Keratinocyte (primary cell): ENCODE measurements around the gene ZNF229. TPM values are rescaled to one million over a fixed set of nuclear protein-coding genes. Genes with fewer than 3 reads are reported as not detected.
"Not testable (repeated sequence)": the region's sequence is repeated elsewhere in the genome, so short reads cannot be mapped to it uniquely, and the experiment has no call there.

Source experiments
- DNase-seq: peaks from one replicate; pipeline ENCODE4 v3.0.0-alpha.2; 2011; ENCODE audit warnings: low read depth, missing footprints, low spot score
- FAIRE-seq: peaks from 2 replicates; lab custom pipeline; 2011; peaks lifted over from hg19 to GRCh38; lab: Jason Lieb, UNC
- H2AFZ ChIP-seq: 2 replicates; pipeline ENCODE4 v1.6.0; 2012; ENCODE audit warnings: low read length, control low read depth, inconsistent platforms; ENCODE audit not compliant: control insufficient read depth
- H3K27ac ChIP-seq: 2 replicates; pipeline ENCODE4 v1.5.1; 2011; ENCODE audit warnings: low read length; ENCODE audit not compliant: control insufficient read depth, insufficient read depth
- H3K27me3 ChIP-seq: 3 replicates; pipeline ENCODE4 v1.6.0; 2011; ENCODE audit warnings: low read length; ENCODE audit not compliant: control insufficient read depth, insufficient read depth; ENCODE audit errors: extremely low read depth
- H3K36me3 ChIP-seq, 2 experiments: 2 replicates in 1 of 2; 3 replicates in 1 of 2; pipeline ENCODE4 v1.5.1; 2011; ENCODE audit warnings: low read length in 2 of 2, mild to moderate bottlenecking in 1 of 2; ENCODE audit not compliant: control insufficient read depth in 2 of 2, insufficient read depth in 2 of 2; ENCODE audit errors: extremely low read depth in 1 of 2
- H3K4me1 ChIP-seq: 3 replicates; pipeline ENCODE4 v1.5.1; 2011; ENCODE audit warnings: low read length; ENCODE audit not compliant: control insufficient read depth, insufficient read depth; ENCODE audit errors: extremely low read depth
- H3K4me2 ChIP-seq: 3 replicates; pipeline ENCODE4 v1.6.0; 2011; ENCODE audit warnings: low read depth, low read length; ENCODE audit not compliant: control insufficient read depth, insufficient read depth; ENCODE audit errors: extremely low read depth
- H3K4me3 ChIP-seq, 3 experiments: fragments of 200-600 bp in 1 of 3; sonication (generic) in 1 of 3; 2 replicates in 2 of 3; 3 replicates in 1 of 3; pipeline ENCODE4 v1.5.1; 2011 to 2016; ENCODE audit warnings: low read length in 3 of 3, mild to moderate bottlenecking in 3 of 3, control low read depth in 2 of 3, inconsistent platforms in 1 of 3, low read depth in 1 of 3, mixed read lengths in 1 of 3, mixed run types in 1 of 3, moderate library complexity in 1 of 3; ENCODE audit not compliant: control insufficient read depth in 2 of 3, insufficient read depth in 2 of 3; ENCODE audit errors: extremely low read depth in 1 of 3
- H3K79me2 ChIP-seq: 2 replicates; pipeline ENCODE4 v1.6.0; 2012; ENCODE audit warnings: low read length; ENCODE audit not compliant: control insufficient read depth, insufficient read depth
- H3K9ac ChIP-seq: 3 replicates; pipeline ENCODE4 v1.6.0; 2011; ENCODE audit warnings: low read length; ENCODE audit not compliant: control insufficient read depth, insufficient read depth; ENCODE audit errors: extremely low read depth
- H3K9me1 ChIP-seq: 3 replicates; pipeline ENCODE4 v1.6.0; 2011; ENCODE audit warnings: low read length; ENCODE audit not compliant: control insufficient read depth, insufficient read depth; ENCODE audit errors: extremely low read depth
- H3K9me3 ChIP-seq: 2 replicates; pipeline ENCODE4 v1.5.1; 2012; ENCODE audit warnings: low read depth, low read length; ENCODE audit not compliant: control insufficient read depth
- H4K20me1 ChIP-seq: 3 replicates; pipeline ENCODE4 v1.6.0; 2011; ENCODE audit warnings: low read length; ENCODE audit not compliant: control insufficient read depth, insufficient read depth; ENCODE audit errors: extremely low read depth
- EZH2 ChIP-seq: IDR thresholded peaks from one replicate; pipeline ENCODE4 v1.6.1; 2012; ENCODE audit warnings: inconsistent platforms, mild to moderate bottlenecking, low read length, moderate library complexity
- dilution Hi-C: fragments of 300-500 bp; cut with MboI; formaldehyde crosslinking; loops from one replicate; pipeline ENCODE4 v1.7.0; 2020; ENCODE audit warnings: low sequenced_read_pairs; ENCODE audit not compliant: extremely low pct_ligation_motif_present
- polyA plus RNA-seq, 5 experiments: library from polyadenylated mRNA; depleted of rRNA in 3 of 5; stranded (reverse) in 3 of 5; stranded (forward) in 1 of 5; unstranded in 1 of 5; fragments of >200 nt; gene quantifications; 1 replicate in 1 of 5; 2 replicates in 3 of 5; 3 replicates in 1 of 5; pipeline versions ENCODE4 v1.2.1 to v1.2.3, GENCODE V29; 2011 to 2012; ENCODE audit warnings: missing spikeins in 2 of 5, low read depth in 1 of 5, low replicate concordance in 1 of 5
- TF ChIP-seq, protein P1 (sequence below), 3 experiments: IDR thresholded peaks in 1 of 3; conservative IDR thresholded peaks in 1 of 3; optimal IDR thresholded peaks in 1 of 3; 2 replicates in 2 of 3; 3 replicates in 1 of 3; pipeline versions ENCODE3 to v1.5.1; 2011; ENCODE audit warnings: low read length in 3 of 3, mild to moderate bottlenecking in 3 of 3, moderate library complexity in 2 of 3, control low read depth in 1 of 3, inconsistent platforms in 1 of 3; ENCODE audit not compliant: insufficient read depth in 2 of 3; ENCODE audit errors: extremely low read depth in 1 of 3

The ZNF229 gene
- polyA plus RNA-seq, 1 donor (not counting 4 experiments of a cell fraction or from before 2014, with no cell fraction given) = 5.9 TPM

DNA sequence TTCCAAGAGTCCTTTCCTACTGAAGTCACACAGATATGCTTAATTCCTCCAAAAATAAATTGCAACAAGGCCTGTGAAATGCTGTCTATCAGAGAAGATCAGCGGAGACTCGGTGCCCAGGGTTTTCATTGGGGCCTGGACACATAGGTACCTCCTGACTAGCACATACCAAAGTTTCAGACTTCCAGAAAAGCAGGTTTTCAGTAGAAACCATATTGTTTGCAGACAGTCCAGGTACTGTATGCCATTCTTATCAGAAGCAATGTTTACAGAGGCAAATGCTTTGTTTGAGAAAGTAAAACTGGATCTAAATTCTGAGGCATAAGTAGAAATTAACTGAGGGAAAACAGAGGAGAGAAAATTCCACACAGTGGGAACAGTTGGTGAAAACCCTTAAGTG, 12.8 kb downstream of the ZNF229 start:
- no peak for DNase-seq
- peaks cover 0 to 6% of the 10 kb centered on the region in 2 experiments for H3K36me3 ChIP-seq
- H2AFZ ChIP-seq = no peak overlapping the region
- H3K9me3 ChIP-seq = peaks cover 4% of the 10 kb centered on the region
- dilution Hi-C loops = no loop called here
- no peaks in the 10 kb centered on the region for H3K79me2 ChIP-seq
- H3K4me3 ChIP-seq = no peak overlapping the region
- FAIRE-seq = no peak
- no peaks in the 10 kb centered on the region for H4K20me1 ChIP-seq
- TF ChIP-seq EZH2 = no peak
- TF ChIP-seq, protein P1, sequence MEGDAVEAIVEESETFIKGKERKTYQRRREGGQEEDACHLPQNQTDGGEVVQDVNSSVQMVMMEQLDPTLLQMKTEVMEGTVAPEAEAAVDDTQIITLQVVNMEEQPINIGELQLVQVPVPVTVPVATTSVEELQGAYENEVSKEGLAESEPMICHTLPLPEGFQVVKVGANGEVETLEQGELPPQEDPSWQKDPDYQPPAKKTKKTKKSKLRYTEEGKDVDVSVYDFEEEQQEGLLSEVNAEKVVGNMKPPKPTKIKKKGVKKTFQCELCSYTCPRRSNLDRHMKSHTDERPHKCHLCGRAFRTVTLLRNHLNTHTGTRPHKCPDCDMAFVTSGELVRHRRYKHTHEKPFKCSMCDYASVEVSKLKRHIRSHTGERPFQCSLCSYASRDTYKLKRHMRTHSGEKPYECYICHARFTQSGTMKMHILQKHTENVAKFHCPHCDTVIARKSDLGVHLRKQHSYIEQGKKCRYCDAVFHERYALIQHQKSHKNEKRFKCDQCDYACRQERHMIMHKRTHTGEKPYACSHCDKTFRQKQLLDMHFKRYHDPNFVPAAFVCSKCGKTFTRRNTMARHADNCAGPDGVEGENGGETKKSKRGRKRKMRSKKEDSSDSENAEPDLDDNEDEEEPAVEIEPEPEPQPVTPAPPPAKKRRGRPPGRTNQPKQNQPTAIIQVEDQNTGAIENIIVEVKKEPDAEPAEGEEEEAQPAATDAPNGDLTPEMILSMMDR (optimal IDR thresholded peaks at IDR 0.05 in 1 of 3, IDR thresholded peaks at IDR 0.05 in 1 of 3, conservative IDR thresholded peaks at IDR 0.05 in 1 of 3; ENCODE audit: extremely low read depth in 1 of 3, insufficient read depth in 2 of 3, low read length in 3 of 3) = no peak
- no peaks in the 10 kb centered on the region for H3K4me1 ChIP-seq
- H3K27me3 ChIP-seq = no peaks in the 10 kb centered on the region
- H3K27ac ChIP-seq = no peak overlapping the region
- no peak overlapping the region for H3K9ac ChIP-seq
- no peak overlapping the region for H3K4me2 ChIP-seq
- H3K9me1 ChIP-seq = no peaks in the 10 kb centered on the region

DNA sequence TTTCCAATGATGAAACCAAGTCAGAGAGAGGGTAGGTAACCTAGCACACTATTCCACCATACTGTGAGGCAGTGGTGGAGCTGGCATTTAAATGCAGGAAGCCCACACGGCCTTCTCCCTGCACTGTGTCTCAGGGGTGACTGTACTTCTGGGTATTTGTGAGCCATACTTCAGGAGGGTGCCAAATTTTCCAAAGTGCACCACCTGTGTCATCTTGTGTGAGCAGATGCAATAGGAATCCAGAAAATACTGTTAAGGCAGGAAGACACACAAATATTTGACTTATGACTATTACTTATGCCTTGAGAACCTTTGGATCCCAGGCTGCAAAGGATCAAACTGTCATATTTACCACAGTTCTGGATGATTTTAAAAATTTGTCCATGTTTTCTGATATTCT, 17.3 kb downstream of the ZNF229 start:
- H3K9me1 ChIP-seq = no peaks in the 10 kb centered on the region
- H3K4me2 ChIP-seq = no peak overlapping the region
- FAIRE-seq (no peak), DNase-seq (no peak)
- H3K79me2 ChIP-seq = no peaks in the 10 kb centered on the region
- no peak overlapping the region for H3K4me3 ChIP-seq
- H3K27ac ChIP-seq = no peak overlapping the region
- TF ChIP-seq EZH2 = no peak
- TF ChIP-seq, protein P1 (optimal IDR thresholded peaks at IDR 0.05 in 1 of 3, IDR thresholded peaks at IDR 0.05 in 1 of 3, conservative IDR thresholded peaks at IDR 0.05 in 1 of 3; ENCODE audit: extremely low read depth in 1 of 3, insufficient read depth in 2 of 3, low read length in 3 of 3) = no peak
- H4K20me1 ChIP-seq = no peaks in the 10 kb centered on the region
- H3K9me3 ChIP-seq = peaks cover 23% of the 10 kb centered on the region
- H3K27me3 ChIP-seq = no peaks in the 10 kb centered on the region
- dilution Hi-C loops = no loop called here
- no peak overlapping the region for H2AFZ ChIP-seq
- H3K4me1 ChIP-seq = no peaks in the 10 kb centered on the region
- H3K36me3 ChIP-seq = peaks cover 8 to 12% of the 10 kb centered on the region in 2 experiments
- no peak overlapping the region for H3K9ac ChIP-seq

DNA sequence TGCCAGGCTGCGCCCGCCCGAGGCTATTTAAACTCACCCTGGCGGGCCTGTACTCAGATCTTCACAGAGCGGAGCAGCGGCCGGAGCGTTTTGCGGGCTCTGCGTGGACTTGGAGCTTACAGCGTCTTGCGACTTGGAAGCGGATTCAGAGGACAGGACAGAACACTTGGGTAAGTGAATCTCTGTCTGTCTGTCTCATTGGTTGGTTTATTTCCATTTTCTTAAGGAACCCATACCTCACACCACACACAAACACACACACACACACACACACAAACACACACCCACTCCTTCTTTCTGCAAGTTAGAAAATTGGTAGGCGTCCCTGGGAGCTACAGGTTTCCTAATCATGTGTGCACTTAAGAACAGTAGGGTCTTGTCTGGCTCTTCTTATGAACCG, 32.7 kb downstream of the ZNF229 start:
- H3K9me1 ChIP-seq, H3K9ac ChIP-seq, dilution Hi-C loops, H4K20me1 ChIP-seq, H3K36me3 ChIP-seq, H2AFZ ChIP-seq, H3K27me3 ChIP-seq, H3K4me1 ChIP-seq, H3K9me3 ChIP-seq, DNase-seq, H3K4me2 ChIP-seq, FAIRE-seq, H3K27ac ChIP-seq, H3K79me2 ChIP-seq, H3K4me3 ChIP-seq: not testable (repeated sequence)
